Smooth muscle cell (in vitro differentiated cells): Measurements from ENCODE around the gene TMEM270. TPM values are rescaled to one million over a fixed set of nuclear protein-coding genes. Genes with fewer than 3 reads are reported as not detected.

Source experiments
- DNase-seq: peaks from one replicate; lab custom pipeline; 2025; ENCODE audit not compliant: unreplicated experiment; lab: John Stamatoyannopoulos, UW
- H2AFZ ChIP-seq: fragments of 200-600 bp; sonication (generic); 2 replicates; pipeline ENCODE4 v1.6.0; 2016; ENCODE audit warnings: antibody characterized with exemption, low read depth, mild to moderate bottlenecking
- H3F3A ChIP-seq: fragments of 200-600 bp; sonication (generic); 2 replicates; pipeline ENCODE4 v1.6.0; 2017; ENCODE audit warnings: antibody characterized with exemption, low read depth
- H3K27ac ChIP-seq: fragments of 200-600 bp; sonication (generic); 2 replicates; pipeline ENCODE4 v1.5.1; 2016; ENCODE audit warnings: low read depth, mild to moderate bottlenecking
- H3K27me3 ChIP-seq: fragments of 200-600 bp; sonication (generic); 2 replicates; pipeline ENCODE4 v1.6.1; 2016; ENCODE audit warnings: low read depth, mild to moderate bottlenecking
- H3K36me3 ChIP-seq: fragments of 200-600 bp; sonication (generic); 2 replicates; pipeline ENCODE4 v1.5.1; 2016; ENCODE audit warnings: low read depth
- H3K4me1 ChIP-seq: fragments of 200-600 bp; sonication (generic); 2 replicates; pipeline ENCODE4 v1.5.1; 2016; ENCODE audit warnings: low read depth
- H3K4me2 ChIP-seq: fragments of 200-600 bp; sonication (generic); 2 replicates; pipeline ENCODE4 v1.6.0; 2016; ENCODE audit warnings: mild to moderate bottlenecking
- H3K4me3 ChIP-seq: fragments of 200-600 bp; sonication (generic); 2 replicates; pipeline ENCODE4 v1.5.1; 2016; ENCODE audit warnings: mild to moderate bottlenecking
- H3K79me2 ChIP-seq: fragments of 200-600 bp; sonication (generic); 2 replicates; pipeline ENCODE4 v1.6.0; 2016; ENCODE audit warnings: low read depth, mild to moderate bottlenecking
- H3K9ac ChIP-seq: fragments of 200-600 bp; sonication (generic); 2 replicates; pipeline ENCODE4 v1.6.0; 2016; ENCODE audit warnings: low read depth
- H3K9me3 ChIP-seq: fragments of 200-600 bp; sonication (generic); replicated peaks from 2 replicates; pipeline ENCODE4 v1.5.1; 2016; ENCODE audit warnings: low read depth
- H4K20me1 ChIP-seq: fragments of 200-600 bp; sonication (generic); 2 replicates; pipeline ENCODE4 v1.6.0; 2016; ENCODE audit warnings: low read depth
- WGBS: methylation state at CpG from one replicate; pipeline ENCODE4 v1.1.7; 2016; ENCODE audit warnings: low lambda C conversion rate; 5-methylcytosine and 5-hydroxymethylcytosine counted together
- polyA plus RNA-seq: library from polyadenylated mRNA; unstranded; fragments of >200 nt; fragmentation: Nextera tagmentation; extraction: Ambion mirVana; gene quantifications from 2 replicates; pipeline ENCODE4 v1.2.1, GENCODE V29; 2016
- total RNA-seq: library from RNA; depleted of rRNA; stranded (reverse); fragments of >200 nt; gene quantifications from 2 replicates; pipeline ENCODE4 v1.2.3, GENCODE V29; 2014
- TF ChIP-seq, protein P1 (sequence below): fragments of 200-600 bp; sonication (generic); IDR thresholded peaks from 2 replicates; pipeline ENCODE4 v1.5.1; 2017; ENCODE audit warnings: borderline replicate concordance, mild to moderate bottlenecking, antibody characterized with exemption; ENCODE audit not compliant: insufficient read depth, poor library complexity, severe bottlenecking

TMEM270 gene
- total and polyA plus RNA-seq, 2 experiments from 2014 or later = not detected

DNA sequence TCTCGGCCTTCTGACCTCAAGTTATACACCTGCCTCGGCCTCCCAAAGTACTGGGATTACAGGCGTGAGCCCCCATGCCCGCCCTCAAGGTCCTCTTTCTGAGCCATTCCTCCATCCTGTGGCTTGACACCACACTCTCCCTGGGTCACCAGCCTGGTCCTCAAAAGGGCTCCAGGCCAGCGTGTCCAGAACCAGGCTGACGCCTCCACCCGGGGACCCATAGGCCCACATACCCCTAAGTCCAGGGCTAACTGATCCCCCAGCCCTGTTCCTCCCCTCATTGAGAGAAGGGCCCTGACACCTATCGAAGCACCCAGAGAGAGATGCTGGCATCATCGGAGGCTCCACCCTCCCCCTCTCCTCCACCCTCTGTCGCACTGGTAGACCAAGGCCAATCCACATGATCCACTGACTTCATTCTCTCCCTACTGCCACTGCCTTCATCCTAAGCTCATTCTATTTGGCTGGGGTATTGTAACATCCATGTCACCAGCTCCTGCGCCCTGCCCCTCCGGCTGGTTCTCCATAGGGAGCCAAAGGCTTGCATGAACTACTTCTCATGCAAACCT lies 46.7 kb downstream of the TMEM270 start:
- Histone ChIP-seq H3K79me2 (no peaks in the 10 kb centered on the region), H3K4me2 (no peak overlapping the region), H3F3A (no peaks in the 10 kb centered on the region), H3K27ac (no peak overlapping the region), H3K27me3 (no peaks in the 10 kb centered on the region), H3K4me1 (no peaks in the 10 kb centered on the region), H3K36me3 (no peaks in the 10 kb centered on the region), H3K9me3 (no peaks in the 10 kb centered on the region), H3K4me3 (no peak overlapping the region), H4K20me1 (no peaks in the 10 kb centered on the region), H3K9ac (no peak overlapping the region), H2AFZ (no peak overlapping the region)
- WGBS = 96% methylated on average over 12 of the region's 12 CpGs
- DNase-seq = no peak
- TF ChIP-seq, protein P1, sequence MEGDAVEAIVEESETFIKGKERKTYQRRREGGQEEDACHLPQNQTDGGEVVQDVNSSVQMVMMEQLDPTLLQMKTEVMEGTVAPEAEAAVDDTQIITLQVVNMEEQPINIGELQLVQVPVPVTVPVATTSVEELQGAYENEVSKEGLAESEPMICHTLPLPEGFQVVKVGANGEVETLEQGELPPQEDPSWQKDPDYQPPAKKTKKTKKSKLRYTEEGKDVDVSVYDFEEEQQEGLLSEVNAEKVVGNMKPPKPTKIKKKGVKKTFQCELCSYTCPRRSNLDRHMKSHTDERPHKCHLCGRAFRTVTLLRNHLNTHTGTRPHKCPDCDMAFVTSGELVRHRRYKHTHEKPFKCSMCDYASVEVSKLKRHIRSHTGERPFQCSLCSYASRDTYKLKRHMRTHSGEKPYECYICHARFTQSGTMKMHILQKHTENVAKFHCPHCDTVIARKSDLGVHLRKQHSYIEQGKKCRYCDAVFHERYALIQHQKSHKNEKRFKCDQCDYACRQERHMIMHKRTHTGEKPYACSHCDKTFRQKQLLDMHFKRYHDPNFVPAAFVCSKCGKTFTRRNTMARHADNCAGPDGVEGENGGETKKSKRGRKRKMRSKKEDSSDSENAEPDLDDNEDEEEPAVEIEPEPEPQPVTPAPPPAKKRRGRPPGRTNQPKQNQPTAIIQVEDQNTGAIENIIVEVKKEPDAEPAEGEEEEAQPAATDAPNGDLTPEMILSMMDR = no peak

DNA sequence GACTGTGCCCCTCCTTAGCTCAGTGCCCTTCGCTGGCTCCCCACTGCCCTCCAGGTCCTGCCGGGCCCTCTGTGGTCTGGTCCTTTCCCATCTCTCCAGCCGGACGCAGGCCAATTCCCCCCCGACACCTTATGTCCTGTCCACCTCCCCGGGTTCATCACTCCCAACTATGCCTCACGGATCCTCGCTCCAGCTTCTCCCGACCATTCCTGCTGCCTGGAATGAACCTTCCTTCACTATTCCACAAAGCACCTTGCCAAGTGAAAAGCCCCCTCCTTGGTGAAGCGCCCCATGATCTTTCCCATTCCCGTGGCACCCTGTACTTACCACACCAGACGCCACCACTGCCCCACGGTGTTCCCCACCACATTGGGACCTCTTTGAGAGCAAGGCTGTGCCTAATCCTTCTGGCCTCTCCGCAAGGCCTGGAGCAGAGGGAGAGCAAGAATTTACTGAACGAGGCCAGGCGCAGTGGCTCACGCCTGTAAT lies 47.2 kb downstream of the TMEM270 start:
- DNase-seq = no peak
- H3F3A ChIP-seq = no peaks in the 10 kb centered on the region
- H3K4me2 ChIP-seq = no peak overlapping the region
- H3K79me2 ChIP-seq = no peaks in the 10 kb centered on the region
- TF ChIP-seq, protein P1 = no peak
- H3K9ac ChIP-seq = no peak overlapping the region
- H3K4me3 ChIP-seq = no peak overlapping the region
- no peaks in the 10 kb centered on the region for H3K9me3 ChIP-seq
- no peaks in the 10 kb centered on the region for H3K27me3 ChIP-seq
- whole genome bisulfite sequencing = 94% methylated on average over 17 of the region's 17 CpGs
- H4K20me1 ChIP-seq = no peaks in the 10 kb centered on the region
- no peak overlapping the region for H3K27ac ChIP-seq
- H3K4me1 ChIP-seq = no peaks in the 10 kb centered on the region
- H3K36me3 ChIP-seq = no peaks in the 10 kb centered on the region
- no peak overlapping the region for H2AFZ ChIP-seq

DNA sequence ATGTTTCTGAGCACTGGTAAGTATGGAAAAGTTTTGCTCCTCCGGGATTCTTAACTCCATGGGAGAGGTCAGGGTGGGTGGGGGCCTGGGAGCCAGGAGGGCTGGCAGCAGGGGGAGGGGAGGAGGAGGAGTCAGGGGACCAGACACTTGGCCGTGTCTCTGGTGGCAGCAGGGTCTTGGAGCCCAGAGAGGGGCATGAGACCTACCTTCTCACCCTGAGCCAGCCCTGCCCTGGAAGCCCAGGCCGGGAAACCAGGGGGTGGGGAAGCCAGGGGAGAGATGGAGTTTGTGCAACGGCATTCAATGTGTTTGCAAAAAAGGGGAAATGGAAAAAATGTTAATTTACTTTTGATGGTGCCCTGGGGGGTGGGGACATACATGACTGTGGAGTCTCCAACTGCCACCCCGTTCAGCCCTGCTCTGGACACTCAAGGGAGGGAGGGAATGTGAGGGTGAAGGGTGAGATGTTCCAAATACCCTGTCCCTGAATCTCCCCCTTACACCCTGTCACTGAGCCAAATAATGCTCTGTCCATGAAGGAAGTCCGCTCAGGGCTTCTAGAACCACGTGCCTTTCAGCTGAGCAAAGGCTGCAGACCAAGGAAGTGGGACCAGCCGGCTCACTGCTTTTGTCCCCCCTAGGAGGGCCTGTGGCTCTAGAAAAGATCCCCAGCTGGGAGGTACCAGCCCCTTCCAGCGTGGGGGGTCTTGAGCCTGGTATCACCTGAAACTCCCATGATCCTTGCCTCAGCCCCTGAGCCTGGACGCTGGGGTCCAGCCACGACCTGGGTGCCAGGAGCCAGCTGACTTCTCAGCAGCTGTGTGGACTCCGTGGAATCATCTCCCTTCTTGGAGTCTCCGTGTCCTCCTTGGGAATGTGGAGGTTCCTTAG lies 48.3 kb downstream of the TMEM270 start:
- Histone ChIP-seq H4K20me1 (no peaks in the 10 kb centered on the region), H3K27me3 (no peaks in the 10 kb centered on the region), H3K27ac (no peak overlapping the region), H3K9me3 (no peaks in the 10 kb centered on the region), H3K4me1 (no peaks in the 10 kb centered on the region), H2AFZ (no peak overlapping the region), H3F3A (no peaks in the 10 kb centered on the region), H3K4me3 (no peak overlapping the region), H3K36me3 (no peaks in the 10 kb centered on the region), H3K4me2 (no peak overlapping the region), H3K9ac (no peak overlapping the region), H3K79me2 (no peaks in the 10 kb centered on the region)
- TF ChIP-seq, protein P1 = no peak
- WGBS = 75% methylated on average over 12 of the region's 13 CpGs
- DNase-seq = no peak

DNA sequence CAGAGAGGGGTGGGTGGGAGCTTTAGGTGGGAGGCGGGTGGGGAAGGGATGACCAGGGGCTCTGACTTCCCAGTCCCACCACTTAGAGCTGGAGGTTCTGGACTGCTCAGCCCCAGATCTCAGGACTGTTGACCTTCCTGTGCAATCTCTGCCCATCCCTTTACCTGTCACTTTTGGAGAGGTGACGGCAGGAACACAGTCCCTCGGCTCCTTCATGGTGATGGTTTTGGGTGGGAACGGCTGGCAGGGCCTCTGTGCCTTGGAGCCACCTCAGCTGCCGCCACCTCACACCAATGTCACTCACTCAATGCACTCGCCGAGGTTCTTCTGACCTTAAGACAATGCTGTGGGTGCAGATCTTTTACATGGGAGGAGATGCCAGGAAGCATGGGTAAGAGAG lies 49.0 kb downstream of the TMEM270 start:
- H3K4me2 ChIP-seq = no peak overlapping the region
- no peak overlapping the region for H3K4me3 ChIP-seq
- DNase-seq = no peak
- H4K20me1 ChIP-seq = no peaks in the 10 kb centered on the region
- H3K4me1 ChIP-seq = no peaks in the 10 kb centered on the region
- WGBS = 90% methylated on average over 7 of the region's 7 CpGs
- no peaks in the 10 kb centered on the region for H3K9me3 ChIP-seq
- H3K36me3 ChIP-seq = no peaks in the 10 kb centered on the region
- H3K27ac ChIP-seq = no peak overlapping the region
- H3F3A ChIP-seq = no peaks in the 10 kb centered on the region
- no peaks in the 10 kb centered on the region for H3K79me2 ChIP-seq
- TF ChIP-seq, protein P1 = no peak
- no peak overlapping the region for H2AFZ ChIP-seq
- H3K27me3 ChIP-seq = no peaks in the 10 kb centered on the region
- H3K9ac ChIP-seq = no peak overlapping the region
